Lung microvascular endothelial cell (primary cell): ENCODE measurements around the gene PSMG1. TPM values are rescaled to one million over a fixed set of nuclear protein-coding genes. Genes with fewer than 3 reads are reported as not detected.
"Not testable (repeated sequence)": the region's sequence is repeated elsewhere in the genome, so short reads cannot be mapped to it uniquely, and the experiment has no call there.

Source experiments
- DNase-seq, 2 donors: peaks; one replicate each; pipeline versions ENCODE4 v3.0.0 to v3.0.0-alpha.2; 2010; ENCODE audit warnings: low read depth in 2 of 2
- total RNA-seq: library from RNA; depleted of rRNA; stranded (reverse); fragments of >200 nt; gene quantifications from 2 replicates; pipeline ENCODE4 v1.2.1, GENCODE V29; 2014

PSMG1 gene, protein sequence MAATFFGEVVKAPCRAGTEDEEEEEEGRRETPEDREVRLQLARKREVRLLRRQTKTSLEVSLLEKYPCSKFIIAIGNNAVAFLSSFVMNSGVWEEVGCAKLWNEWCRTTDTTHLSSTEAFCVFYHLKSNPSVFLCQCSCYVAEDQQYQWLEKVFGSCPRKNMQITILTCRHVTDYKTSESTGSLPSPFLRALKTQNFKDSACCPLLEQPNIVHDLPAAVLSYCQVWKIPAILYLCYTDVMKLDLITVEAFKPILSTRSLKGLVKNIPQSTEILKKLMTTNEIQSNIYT
- 57.3 and 58.9 TPM in 2 replicates for total RNA-seq

DNA sequence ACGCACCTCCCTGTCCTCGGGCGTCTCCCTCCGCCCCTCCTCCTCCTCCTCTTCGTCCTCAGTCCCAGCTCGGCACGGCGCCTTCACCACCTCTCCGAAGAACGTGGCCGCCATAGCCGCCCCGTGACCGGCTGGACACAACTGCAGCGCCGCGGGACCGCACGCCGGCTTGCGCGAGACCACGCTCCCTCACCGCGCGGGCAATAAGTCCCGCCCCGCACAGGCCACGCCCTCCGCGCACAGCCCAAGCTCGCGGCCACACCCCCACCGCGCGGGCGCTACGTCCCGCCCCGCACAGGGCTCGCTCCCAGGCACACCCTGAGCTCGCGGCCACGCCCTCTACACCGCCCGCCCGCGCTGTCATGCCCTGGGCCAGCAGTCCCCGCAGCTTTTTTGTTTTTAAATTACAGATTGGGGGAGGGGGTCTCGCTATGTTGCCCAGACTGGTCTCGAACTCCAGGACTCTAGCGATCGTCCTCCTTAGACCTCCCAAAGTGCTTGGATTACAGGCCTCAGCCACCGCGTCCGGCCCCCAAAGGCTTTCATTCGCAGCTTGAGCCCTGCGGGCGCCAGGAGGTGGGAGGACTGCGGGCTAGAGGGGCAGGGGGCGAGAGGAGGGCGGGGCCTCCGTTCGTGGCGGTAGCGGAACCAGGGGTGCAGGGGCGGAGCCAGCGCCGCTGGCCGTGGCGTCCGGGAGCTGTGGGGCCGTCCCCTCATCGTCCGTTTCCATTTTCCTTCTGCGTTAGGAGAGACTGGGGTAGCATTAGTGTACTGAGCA is at the start of gene PSMG1:
Gene PSMG1 (minus strand): TSS at position 180 of the 778 bp plus-strand sequence. CDS start 66 bp downstream, at position 114.
- peak; percentile 96 to 98 for DNase-seq

DNA sequence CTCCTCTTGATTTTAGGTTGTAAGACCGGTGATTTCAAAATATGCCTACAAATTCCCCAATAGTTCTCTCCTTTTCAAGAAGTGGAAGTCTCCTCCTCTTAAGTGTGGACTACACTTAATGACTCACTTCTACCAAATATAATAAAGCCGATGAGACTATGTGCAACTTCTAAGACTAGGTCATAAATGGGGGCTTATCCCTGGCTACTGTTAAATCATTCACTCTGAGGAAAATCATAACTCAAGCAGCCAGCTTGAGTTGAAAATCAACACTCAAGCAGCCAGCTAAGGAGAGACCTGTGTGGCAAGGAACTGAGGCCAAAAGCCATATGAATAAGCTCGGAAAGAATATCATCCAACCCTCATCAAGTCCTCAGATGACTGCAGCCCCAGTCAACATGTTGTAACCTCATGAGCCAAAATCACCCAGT is 49.6 kb upstream of the PSMG1 start:
- DNase-seq, result no peak

- no peak for DNase-seq
These were observed 41.7 kb upstream of the PSMG1 start for GRCh38 chr21:39224930-39225329.

GRCh38 chr21:39221997-39222486 is 38.8 kb upstream of the PSMG1 start:
- DNase-seq, result peak in 1 of 2 donors; percentile 6

GRCh38 chr21:39221282-39221996 is 38.2 kb upstream of the PSMG1 start:
- DNase-seq, result no peak

- DNase-seq, result not testable (repeated sequence)
These were observed 37.6 kb upstream of the PSMG1 start for GRCh38 chr21:39220875-39221274.

GRCh38 chr21:39220150-39220549 is 36.9 kb upstream of the PSMG1 start:
- DNase-seq, result no peak

DNA sequence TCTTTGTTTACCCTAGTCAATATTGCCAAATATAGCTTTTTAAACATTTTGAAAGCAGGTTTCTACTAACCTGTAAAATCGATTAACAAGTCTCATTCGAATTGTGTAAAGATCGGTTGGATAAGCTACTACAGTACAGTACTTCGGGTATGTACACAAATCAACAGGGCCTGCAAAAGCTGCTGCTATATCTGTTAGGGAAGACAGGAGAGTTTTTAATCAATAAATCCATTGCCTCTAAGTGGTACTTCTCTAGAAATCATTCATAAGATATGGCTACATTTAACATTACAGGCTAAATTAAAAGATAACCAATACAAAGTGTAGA is 34.8 kb upstream of the PSMG1 start:
- no peak for DNase-seq

DNA sequence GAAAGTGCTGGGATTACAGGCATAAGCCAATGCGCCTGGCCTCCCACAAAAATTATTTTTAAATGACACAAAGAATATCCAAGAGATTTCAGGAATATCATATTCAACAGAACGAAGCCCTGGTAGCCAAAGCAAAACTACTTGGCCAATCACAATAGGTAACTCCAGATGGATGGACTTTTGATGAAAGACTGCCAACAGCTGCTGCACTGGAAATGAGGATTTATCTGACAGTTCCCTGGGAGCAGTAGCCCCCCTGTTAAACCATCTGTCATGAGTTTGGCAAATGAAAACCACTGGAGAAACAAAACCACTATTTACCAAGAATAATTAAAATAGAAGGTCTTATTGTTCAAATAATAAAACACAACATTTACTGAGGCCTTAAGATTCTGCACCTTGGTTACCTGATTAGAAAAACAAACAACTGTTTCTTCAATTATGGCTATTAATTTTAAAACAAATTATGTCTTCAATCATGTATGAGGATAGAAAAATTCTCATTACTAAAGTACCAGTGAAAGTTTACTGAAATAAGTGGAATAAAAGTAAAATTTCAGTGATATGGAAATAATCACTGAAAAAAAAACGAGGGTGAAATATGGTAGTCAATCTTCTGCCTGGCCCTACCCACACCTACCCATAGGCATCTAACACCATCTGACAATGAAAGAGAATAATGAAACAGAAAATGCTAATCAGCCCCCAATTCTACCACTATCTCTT is 34.3 kb upstream of the PSMG1 start:
- DNase-seq, result no peak

DNA sequence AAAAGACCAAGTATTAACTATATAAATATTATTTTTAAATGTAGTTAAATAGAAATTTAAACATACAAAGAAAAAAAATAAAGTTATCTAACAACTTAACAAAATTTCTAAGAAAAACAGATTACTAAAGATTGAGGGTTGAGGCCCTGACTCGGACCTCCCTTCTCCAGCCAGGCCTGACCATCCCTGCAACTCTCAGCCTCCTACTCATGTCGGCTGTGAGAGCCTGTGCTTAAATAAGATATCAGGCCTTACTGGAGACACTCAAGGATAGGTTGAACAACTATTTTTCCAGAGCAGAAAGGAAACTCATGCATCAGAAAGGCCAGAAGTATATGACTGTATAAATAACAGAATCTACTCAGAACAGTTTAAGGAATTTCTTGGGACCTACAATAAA is 33.0 kb upstream of the PSMG1 start:
- no peak for DNase-seq

- no peak for DNase-seq
These were observed 31.8 kb upstream of the PSMG1 start for GRCh38 chr21:39215078-39215477.

- no peak for DNase-seq
These were observed 26.1 kb upstream of the PSMG1 start for GRCh38 chr21:39209334-39209688.

DNA sequence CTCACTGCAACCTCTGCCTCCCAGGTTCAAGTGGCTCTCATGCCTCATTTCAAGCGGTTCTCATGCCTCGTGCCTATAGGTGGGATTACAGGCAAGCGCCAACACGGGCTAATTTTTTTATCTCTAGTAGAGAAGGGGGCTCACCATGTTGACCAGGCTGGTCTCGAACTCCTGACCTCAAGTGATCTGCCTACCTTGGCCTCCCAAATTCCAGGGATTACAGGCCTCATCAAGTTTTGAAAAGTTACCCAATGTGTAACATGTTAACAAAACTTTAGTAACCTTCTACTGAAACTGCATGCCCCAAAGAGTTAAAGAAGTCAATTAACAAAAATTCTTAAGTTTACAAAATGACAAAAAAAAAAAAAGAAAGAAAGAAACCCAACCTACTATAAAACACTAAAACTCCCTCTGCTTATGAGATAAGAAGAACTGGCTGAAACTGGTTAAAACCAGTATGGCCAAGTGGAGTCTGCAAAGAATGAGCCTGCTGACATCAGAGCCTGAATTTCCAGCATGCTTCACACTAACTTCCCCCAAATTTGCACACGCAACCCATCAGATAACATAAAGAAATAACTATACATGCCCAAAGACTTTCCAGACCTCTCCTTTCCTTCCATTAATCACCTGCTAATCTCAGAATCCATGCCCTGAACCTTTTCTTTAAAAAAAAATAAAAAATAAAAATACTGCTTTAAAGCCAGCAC is 25.5 kb upstream of the PSMG1 start:
- no peak for DNase-seq

DNA sequence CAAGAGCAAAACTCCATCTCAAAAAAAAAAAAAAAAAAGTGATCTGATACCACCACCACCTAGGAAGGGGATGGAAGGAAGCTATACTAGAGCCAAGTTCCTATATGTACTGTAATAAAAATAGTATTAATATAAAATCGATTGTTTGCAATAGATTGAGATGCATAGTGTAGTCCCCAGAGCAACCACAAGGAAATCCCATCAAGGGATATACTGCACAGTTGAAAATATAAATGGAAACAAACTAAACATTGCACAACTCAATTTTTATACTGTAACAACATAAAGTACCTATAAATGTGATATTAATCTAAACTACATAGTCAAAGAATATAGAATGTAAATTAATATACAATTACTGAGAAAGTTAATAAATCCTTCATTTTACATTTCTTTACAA is 20.9 kb upstream of the PSMG1 start:
- no peak for DNase-seq

GRCh38 chr21:39198800-39199199 is 15.5 kb upstream of the PSMG1 start:
- DNase-seq, result peak in 1 of 2 donors; percentile 52

GRCh38 chr21:39197448-39198233 is 14.4 kb upstream of the PSMG1 start:
- DNase-seq, result no peak

- DNase-seq, result no peak
These were observed 13.6 kb upstream of the PSMG1 start for GRCh38 chr21:39196838-39197237.

DNA sequence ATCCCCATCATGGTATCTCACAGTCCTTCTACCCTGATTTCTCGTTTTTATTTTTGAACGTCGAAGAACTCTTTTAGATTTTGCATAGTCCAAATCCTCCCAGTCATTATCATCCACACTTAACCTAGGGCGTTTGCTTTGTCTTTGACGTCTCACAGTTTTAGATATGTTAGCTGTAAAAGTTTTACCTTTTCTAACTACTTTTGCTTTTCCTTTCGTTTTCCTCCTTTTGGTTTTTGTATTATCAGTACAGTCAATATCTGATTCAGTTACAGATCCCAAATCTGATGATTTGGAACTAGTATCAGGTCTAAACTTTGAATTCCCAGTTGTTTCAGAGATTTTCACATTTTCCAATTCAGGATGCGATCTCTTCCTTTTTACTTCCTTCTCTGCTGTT is 13.1 kb upstream of the PSMG1 start:
- peak in 1 of 2 donors; percentile 37 for DNase-seq

- DNase-seq, result no peak
These were observed 10.1 kb upstream of the PSMG1 start for GRCh38 chr21:39193380-39193779.
